GM04503 (cell line): ENCODE results near the gene DOK6.
"Not testable (repeated sequence)": the region's sequence is repeated elsewhere in the genome, so short reads cannot be mapped to it uniquely, and the experiment has no call there.

Source experiments
- DNase-seq: peaks from one replicate; pipeline ENCODE4 v3.0.0-alpha.2; 2012; ENCODE audit warnings: low read depth

The DOK6 gene

GRCh38 chr18:69813559-69813958 is 412.9 kb downstream of the DOK6 start:
- no peak for DNase-seq

- no peak for DNase-seq
Observed at GRCh38 chr18:69814861-69815385, 414.2 kb downstream of the DOK6 start.

GRCh38 chr18:69817335-69817940 is 416.8 kb downstream of the DOK6 start:
- peak; percentile 77 for DNase-seq

- no peak for DNase-seq
Observed at GRCh38 chr18:69819460-69819859, 418.8 kb downstream of the DOK6 start.

- DNase-seq = no peak
Observed at GRCh38 chr18:69820538-69820937, 419.9 kb downstream of the DOK6 start.

GRCh38 chr18:69830189-69830588 is 429.5 kb downstream of the DOK6 start:
- no peak for DNase-seq

GRCh38 chr18:69834980-69835379 is 434.3 kb downstream of the DOK6 start:
- DNase-seq = not testable (repeated sequence)

GRCh38 chr18:69838003-69838402 is 437.3 kb downstream of the DOK6 start:
- no peak for DNase-seq

- DNase-seq = no peak
Observed at GRCh38 chr18:69838620-69839411, 438.1 kb downstream of the DOK6 start.

- no peak for DNase-seq
Observed at GRCh38 chr18:69839497-69839896, 438.8 kb downstream of the DOK6 start.

- no peak for DNase-seq
Observed at GRCh38 chr18:69840001-69840400, 439.3 kb downstream of the DOK6 start.

GRCh38 chr18:69840445-69840844 is 439.8 kb downstream of the DOK6 start:
- DNase-seq = no peak

GRCh38 chr18:69841117-69841516 is 440.4 kb downstream of the DOK6 start:
- DNase-seq = no peak

GRCh38 chr18:69843015-69843414 is 442.3 kb downstream of the DOK6 start:
- DNase-seq = no peak

- no peak for DNase-seq
Observed at GRCh38 chr18:69844656-69845055, 444.0 kb downstream of the DOK6 start.

- DNase-seq = no peak
Observed at GRCh38 chr18:69845593-69846506, 445.2 kb downstream of the DOK6 start.

- no peak for DNase-seq
Observed at GRCh38 chr18:69853051-69853450, 452.4 kb downstream of the DOK6 start.

- no peak for DNase-seq
Observed at GRCh38 chr18:69854455-69854854, 453.8 kb downstream of the DOK6 start.

GRCh38 chr18:69858897-69859296 is 458.2 kb downstream of the DOK6 start:
- DNase-seq = no peak

- DNase-seq = not testable (repeated sequence)
Observed at GRCh38 chr18:69864802-69865201, 464.1 kb downstream of the DOK6 start.

- DNase-seq = peak; percentile 20
Observed at GRCh38 chr18:69865776-69866175, 465.1 kb downstream of the DOK6 start.

GRCh38 chr18:69866212-69866611 is 465.5 kb downstream of the DOK6 start:
- no peak for DNase-seq
